Testis (tissue), 3 donors: ENCODE results near the gene KRTAP10-5. TPM values are rescaled to one million over a fixed set of nuclear protein-coding genes. Genes with fewer than 3 reads are reported as not detected.
"Not testable (repeated sequence)": the region's sequence is repeated elsewhere in the genome, so short reads cannot be mapped to it uniquely, and the experiment has no call there.

ENCODE experiments used
- DNase-seq: peaks from one replicate; pipeline ENCODE4 v3.0.0-alpha.2; 2019
- H3K27ac ChIP-seq, 2 donors: fragments of 200-600 bp; sonication (generic); one replicate each; pipeline ENCODE4 v1.5.1; 2019
- H3K27me3 ChIP-seq: fragments of 200-600 bp; sonication (generic); one replicate; pipeline ENCODE4 v1.5.1; 2019
- H3K36me3 ChIP-seq: fragments of 200-600 bp; sonication (generic); one replicate; pipeline ENCODE4 v1.5.1; 2017; ENCODE audit warnings: low read depth; ENCODE audit errors: missing control alignments
- H3K4me1 ChIP-seq: fragments of 200-600 bp; sonication (generic); one replicate; pipeline ENCODE4 v1.5.1; 2019
- H3K4me3 ChIP-seq, 2 donors: fragments of 200-600 bp; sonication (generic); one replicate each; pipeline ENCODE4 v1.5.1; 2017 to 2019
- H3K9me3 ChIP-seq: fragments of 200-600 bp; sonication (generic); one replicate; pipeline ENCODE4 v1.5.1; 2017
- CTCF ChIP-seq, 3 experiments: fragments of 450-650 bp in 2 of 3; fragments of 200-600 bp in 1 of 3; sonication (generic) in 1 of 3; IDR thresholded peaks; one replicate each; pipeline ENCODE4 v1.5.1; 2016 to 2019; ENCODE audit warnings: antibody characterized with exemption in 3 of 3, mild to moderate bottlenecking in 2 of 3, moderate library complexity in 1 of 3
- POLR2A ChIP-seq: fragments of 450-650 bp; IDR thresholded peaks from one replicate; pipeline ENCODE4 v1.6.1; 2017; ENCODE audit warnings: antibody characterized with exemption, mild to moderate bottlenecking, moderate library complexity
- WGBS, 2 donors: methylation state at CpG; one replicate each; pipeline ENCODE4 v1.1.5; 2018; 5-methylcytosine and 5-hydroxymethylcytosine counted together
- intact Hi-C: fragments of 100-400 bp; cut with DNase I; formaldehyde crosslinking; loops from one replicate; pipeline ENCODE4 v1.15.1; 2023; ENCODE audit warnings: low total_unique reads
- polyA plus RNA-seq: library from polyadenylated mRNA; stranded (reverse); fragments of 350-450 nt; fragmentation: Illumina TruSeq; extraction: RNeasy Lipid Tissue Mini Kit (QIAGEN cat#74804); gene quantifications from one replicate; pipeline ENCODE4 v1.2.3, GENCODE V29; 2014; ENCODE audit warnings: low read depth, low replicate concordance; ENCODE audit not compliant: insufficient read depth
- total RNA-seq, 2 donors: library from RNA; depleted of rRNA; stranded (reverse); fragments of >200 nt; gene quantifications; one replicate each; pipeline ENCODE4 v1.2.3, GENCODE V29; 2016

The KRTAP10-5 gene
- total and polyA plus RNA-seq, 3 donors from 2014 or later: not detected

- no peaks in the 10 kb centered on the region for H3K27me3 ChIP-seq
- WGBS, 2 donors: 76 to 82% methylated on average over 8 to 13 of the region's 13 CpGs
Measured at GRCh38 chr21:44552681-44553080, 27.7 kb downstream of the KRTAP10-5 start.

GRCh38 chr21:44552136-44552535, 28.3 kb downstream of the KRTAP10-5 start:
- no peaks in the 10 kb centered on the region for H3K27me3 ChIP-seq
- intact Hi-C loops: no loop called here

More at GRCh38 chr21:44552681-44553080, 27.7 kb downstream of the KRTAP10-5 start:
- no peak for DNase-seq
- no peaks in the 10 kb centered on the region for H3K9me3 ChIP-seq
- TF ChIP-seq POLR2A (no peak), CTCF (IDR thresholded peaks at IDR 0.05) (no peak)
- no peaks in the 10 kb centered on the region for H3K4me1 ChIP-seq
- intact Hi-C loops: no loop called here
- H3K4me3 ChIP-seq: no peak overlapping the region
- H3K27ac ChIP-seq: no peak overlapping the region
- no peaks in the 10 kb centered on the region for H3K36me3 ChIP-seq

GRCh38 chr21:44551340-44551961, 29.0 kb downstream of the KRTAP10-5 start, which contains the start of gene KRTAP10-2:
TSS of gene KRTAP10-2 (minus strand) at chr21:44551505. CDS start at chr21:44551458, 47 bp downstream.
- DNase-seq: no peak
- TF ChIP-seq POLR2A (no peak), CTCF (IDR thresholded peaks at IDR 0.05) (no peak)
- Histone ChIP-seq H3K27me3 (no peaks in the 10 kb centered on the region), H3K4me3 (no peak within 1 kb of the TSS), H3K4me1 (no peaks in the 10 kb centered on the region), H3K9me3 (no peaks in the 10 kb centered on the region), H3K27ac (no peak within 1 kb of the TSS), H3K36me3 (no peaks in the 10 kb centered on the region)
- intact Hi-C loops: no loop called here
- 55 to 57% methylated on average over 13 to 17 of the region's 17 CpGs for WGBS, 2 donors

More at GRCh38 chr21:44552136-44552535, 28.3 kb downstream of the KRTAP10-5 start:
- Histone ChIP-seq H3K4me3 (no peak overlapping the region), H3K27ac (no peak overlapping the region), H3K4me1 (no peaks in the 10 kb centered on the region), H3K9me3 (no peaks in the 10 kb centered on the region), H3K36me3 (no peaks in the 10 kb centered on the region)
- WGBS, 2 donors: 86% methylated on average over 6 of the region's 6 CpGs; no CpG with 5 or more reads in 1 of the 2 donors
- no peak for TF ChIP-seq CTCF (IDR thresholded peaks at IDR 0.05)
- no peak for TF ChIP-seq POLR2A
- DNase-seq: no peak

- Histone ChIP-seq H3K27me3 (no peaks in the 10 kb centered on the region), H3K9me3 (no peaks in the 10 kb centered on the region), H3K4me3 (no peak overlapping the region), H3K4me1 (no peaks in the 10 kb centered on the region), H3K36me3 (no peaks in the 10 kb centered on the region), H3K27ac (no peak overlapping the region)
- no peak for DNase-seq
- TF ChIP-seq CTCF (IDR thresholded peaks at IDR 0.05) (no peak), POLR2A (no peak)
- WGBS, 2 donors: 62 to 69% methylated on average over 10 of the region's 10 CpGs
- intact Hi-C loops: no loop called here
Measured at GRCh38 chr21:44550807-44551206, 29.6 kb downstream of the KRTAP10-5 start.

GRCh38 chr21:44550285-44550684, 30.1 kb downstream of the KRTAP10-5 start:
- H3K27me3 ChIP-seq, H3K36me3 ChIP-seq, H3K9me3 ChIP-seq, H3K27ac ChIP-seq, intact Hi-C loops, DNase-seq, H3K4me3 ChIP-seq, H3K4me1 ChIP-seq: not testable (repeated sequence)
- 47 to 74% methylated on average over 3 to 17 of the region's 17 CpGs for WGBS, 2 donors
